Left kidney (tissue), 8 donors: ENCODE data around the gene USP17L15. TPM values are rescaled to one million over a fixed set of nuclear protein-coding genes. Genes with fewer than 3 reads are reported as not detected.
"Not testable (repeated sequence)": the region's sequence is repeated elsewhere in the genome, so short reads cannot be mapped to it uniquely, and the experiment has no call there.

Experiments
- DNase-seq: peaks from one replicate; pipeline ENCODE4 v3.0.0-alpha.2; 2013
- long read RNA-seq, 8 donors: transcript quantifications; one replicate each; lab custom pipeline, GENCODE V29; 2026
- polyA plus RNA-seq: library from polyadenylated mRNA; unstranded; fragments of 120-200 nt; gene quantifications from one replicate; pipeline ENCODE4 v1.2.1, GENCODE V29; 2013; ENCODE audit not compliant: insufficient read length

The USP17L15 gene
- polyA plus RNA-seq, result not detected
- long read RNA-seq, donor 1, result 0 reads
- long read RNA-seq, donor 2, result 0 reads
- long read RNA-seq, donor 3, result 0 reads
- long read RNA-seq, donor 4, result 0 reads
- long read RNA-seq, donor 5, result 0 reads
- long read RNA-seq, donor 6, result 0 reads
- long read RNA-seq, donor 7, result 0 reads
- long read RNA-seq, donor 8, result 0 reads

GRCh38 chr4:9234085-9234484, at the start of gene USP17L15:
Gene USP17L15 (plus strand): TSS chr4:9234385. CDS start chr4:9234385, 0 bp downstream.
- not testable (repeated sequence) for DNase-seq

- DNase-seq, result not testable (repeated sequence)
Observed at GRCh38 chr4:9210357-9210756, 23.8 kb upstream of the USP17L15 start, which contains the start of gene USP17L10. Gene USP17L10 (plus strand): TSS chr4:9210657. CDS start chr4:9210657, 0 bp downstream.

GRCh38 chr4:9214701-9215100, 19.5 kb upstream of the USP17L15 start:
- not testable (repeated sequence) for DNase-seq

- DNase-seq, result not testable (repeated sequence)
Observed at GRCh38 chr4:9215105-9215504, 19.1 kb upstream of the USP17L15 start, which contains the start of gene USP17L11. Gene USP17L11 (plus strand): TSS chr4:9215405. CDS start chr4:9215405, 0 bp downstream.

GRCh38 chr4:9219852-9220251, 14.3 kb upstream of the USP17L15 start, which contains the start of gene USP17L12:
Gene USP17L12 (plus strand): TSS chr4:9220152. CDS start chr4:9220152, 0 bp downstream.
- not testable (repeated sequence) for DNase-seq

GRCh38 chr4:9224596-9224995, 9.6 kb upstream of the USP17L15 start, which contains the start of gene USP17L13:
Gene USP17L13 (plus strand): TSS chr4:9224896. CDS start chr4:9224896, 0 bp downstream.
- DNase-seq, result not testable (repeated sequence)

- DNase-seq, result not testable (repeated sequence)
Observed at GRCh38 chr4:9230249-9230648, 3.9 kb upstream of the USP17L15 start.

GRCh38 chr4:9238461-9238860, 4.3 kb downstream of the USP17L15 start:
- DNase-seq, result not testable (repeated sequence)

- not testable (repeated sequence) for DNase-seq
Observed at GRCh38 chr4:9243579-9243978, 9.4 kb downstream of the USP17L15 start, which contains the start of gene USP17L17. Gene USP17L17 (plus strand): TSS chr4:9243879. CDS start chr4:9243879, 0 bp downstream.

- not testable (repeated sequence) for DNase-seq
Observed at GRCh38 chr4:9247953-9248680, 13.9 kb downstream of the USP17L15 start, which contains the start of gene USP17L18. Gene USP17L18 (plus strand): TSS chr4:9248630. CDS start chr4:9248630, 0 bp downstream.

GRCh38 chr4:9253078-9253477, 18.9 kb downstream of the USP17L15 start, which contains the start of gene USP17L19:
Gene USP17L19 (plus strand): TSS chr4:9253378. CDS start chr4:9253378, 0 bp downstream.
- not testable (repeated sequence) for DNase-seq

GRCh38 chr4:9257824-9258223, 23.6 kb downstream of the USP17L15 start, which contains the start of gene USP17L20:
Gene USP17L20 (plus strand): TSS chr4:9258124. CDS start chr4:9258124, 0 bp downstream.
- not testable (repeated sequence) for DNase-seq

GRCh38 chr4:9262572-9262971, 28.4 kb downstream of the USP17L15 start, which contains the start of gene USP17L21:
Gene USP17L21 (plus strand): TSS chr4:9262872. CDS start chr4:9262872, 0 bp downstream.
- DNase-seq, result not testable (repeated sequence)

GRCh38 chr4:9267319-9267718, 33.1 kb downstream of the USP17L15 start, which contains the start of gene USP17L22:
Gene USP17L22 (plus strand): TSS chr4:9267619. CDS start chr4:9267619, 0 bp downstream.
- DNase-seq, result not testable (repeated sequence)

- not testable (repeated sequence) for DNase-seq
Observed at GRCh38 chr4:9271719-9272118, 37.5 kb downstream of the USP17L15 start.

Other genes starting within 250 kb of the USP17L15 start
- 0.22 TPM for gene FAM90A26, start 64.0 kb upstream of the USP17L15 start, polyA plus RNA-seq
- gene USP17L10, start 23.7 kb upstream of the USP17L15 start, polyA plus RNA-seq, result not detected
- gene USP17L11, start 19.0 kb upstream of the USP17L15 start, polyA plus RNA-seq, result not detected
- gene USP17L12, start 14.2 kb upstream of the USP17L15 start, polyA plus RNA-seq, result not detected
- gene USP17L13, start 9.5 kb upstream of the USP17L15 start, polyA plus RNA-seq, result not detected
- gene USP17L17, start 9.5 kb downstream of the USP17L15 start, polyA plus RNA-seq, result not detected
- gene USP17L18, start 14.2 kb downstream of the USP17L15 start, polyA plus RNA-seq, result not detected
- gene USP17L19, start 19.0 kb downstream of the USP17L15 start, polyA plus RNA-seq, result not detected
- gene USP17L20, start 23.7 kb downstream of the USP17L15 start, polyA plus RNA-seq, result not detected
- not detected for gene USP17L21, start 28.5 kb downstream of the USP17L15 start, polyA plus RNA-seq
- not detected for gene USP17L22, start 33.2 kb downstream of the USP17L15 start, polyA plus RNA-seq
- not detected for gene USP17L24, start 90.8 kb downstream of the USP17L15 start, polyA plus RNA-seq
- not detected for gene USP17L25, start 95.5 kb downstream of the USP17L15 start, polyA plus RNA-seq
- gene USP17L26, start 100.3 kb downstream of the USP17L15 start, polyA plus RNA-seq, result not detected
- not detected for gene USP17L5, start 105.0 kb downstream of the USP17L15 start, polyA plus RNA-seq
- not detected for gene USP17L27, start 109.8 kb downstream of the USP17L15 start, polyA plus RNA-seq
- gene USP17L28, start 114.5 kb downstream of the USP17L15 start, polyA plus RNA-seq, result not detected
- not detected for gene USP17L29, start 119.3 kb downstream of the USP17L15 start, polyA plus RNA-seq
- gene USP17L30, start 128.7 kb downstream of the USP17L15 start, polyA plus RNA-seq, result not detected
- not detected for gene DEFB131A, start 210.0 kb downstream of the USP17L15 start, polyA plus RNA-seq